HPDE6-E6E7 (cell line): Measurements from ENCODE around the gene ARHGAP10.

Experiments
- DNase-seq: peaks from one replicate; pipeline ENCODE4 v3.0.0; 2011; ENCODE audit warnings: missing footprints; ENCODE audit errors: extremely low spot score

The ARHGAP10 gene, protein sequence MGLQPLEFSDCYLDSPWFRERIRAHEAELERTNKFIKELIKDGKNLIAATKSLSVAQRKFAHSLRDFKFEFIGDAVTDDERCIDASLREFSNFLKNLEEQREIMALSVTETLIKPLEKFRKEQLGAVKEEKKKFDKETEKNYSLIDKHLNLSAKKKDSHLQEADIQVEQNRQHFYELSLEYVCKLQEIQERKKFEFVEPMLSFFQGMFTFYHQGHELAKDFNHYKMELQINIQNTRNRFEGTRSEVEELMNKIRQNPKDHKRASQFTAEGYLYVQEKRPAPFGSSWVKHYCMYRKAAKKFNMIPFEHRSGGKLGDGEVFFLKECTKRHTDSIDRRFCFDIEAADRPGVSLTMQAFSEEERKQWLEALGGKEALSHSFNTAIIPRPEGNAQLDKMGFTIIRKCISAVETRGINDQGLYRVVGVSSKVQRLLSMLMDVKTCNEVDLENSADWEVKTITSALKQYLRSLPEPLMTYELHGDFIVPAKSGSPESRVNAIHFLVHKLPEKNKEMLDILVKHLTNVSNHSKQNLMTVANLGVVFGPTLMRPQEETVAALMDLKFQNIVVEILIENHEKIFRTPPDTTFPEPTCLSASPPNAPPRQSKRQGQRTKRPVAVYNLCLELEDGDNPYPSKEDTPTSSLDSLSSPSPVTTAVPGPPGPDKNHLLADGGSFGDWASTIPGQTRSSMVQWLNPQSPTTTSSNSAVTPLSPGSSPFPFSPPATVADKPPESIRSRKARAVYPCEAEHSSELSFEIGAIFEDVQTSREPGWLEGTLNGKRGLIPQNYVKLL

GRCh38 chr4:147731580-147732517 is at the start of gene ARHGAP10:
ARHGAP10 (plus strand) TSS chr4:147732088; CDS start chr4:147732302, 214 bp downstream.
- peak; percentile 60 for DNase-seq

DNA sequence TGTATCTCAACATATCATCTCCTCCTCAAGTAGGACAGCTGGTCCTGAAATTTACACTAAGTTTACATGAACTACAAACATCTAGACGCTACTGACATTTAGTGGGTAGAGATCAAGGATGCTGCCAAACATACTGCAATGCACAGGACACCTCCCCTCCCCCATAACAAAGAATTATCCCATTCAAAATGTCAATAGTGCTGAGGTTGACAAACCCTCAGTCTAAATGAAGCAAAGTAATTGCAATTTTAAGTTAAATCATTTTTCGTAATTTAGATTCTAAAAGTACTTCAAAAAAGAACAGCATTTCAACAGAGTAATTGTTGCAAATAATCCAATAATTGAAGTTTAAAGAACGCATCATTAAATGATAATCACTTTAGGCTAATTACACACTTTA is 49.1 kb upstream of the ARHGAP10 start:
- no peak for DNase-seq

DNA sequence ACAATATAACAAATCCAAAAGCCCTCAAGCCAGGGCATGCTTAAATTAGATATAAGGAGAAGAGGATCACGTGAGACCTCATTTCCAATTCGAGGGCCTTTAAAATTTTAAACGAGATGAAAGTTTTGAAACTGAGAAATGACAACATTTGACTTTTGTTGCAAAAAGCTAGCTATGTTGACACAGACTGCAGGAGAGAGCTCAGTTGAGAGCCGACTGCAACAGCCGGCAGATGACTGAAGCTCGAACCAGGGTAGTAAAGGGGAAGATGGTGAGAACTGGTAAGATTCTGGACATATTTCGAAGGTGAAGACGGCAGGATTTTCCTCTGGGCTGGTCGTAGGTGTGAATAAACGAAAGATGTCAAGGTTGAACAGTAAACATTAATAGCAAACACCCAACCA is 48.7 kb upstream of the ARHGAP10 start:
- peak; percentile 13 for DNase-seq

GRCh38 chr4:147683717-147684700 is 47.9 kb upstream of the ARHGAP10 start, which contains the start of gene PRMT9:
PRMT9 (minus strand) TSS chr4:147684163; CDS start chr4:147683987, 176 bp downstream.
- DNase-seq: peak; percentile 90

GRCh38 chr4:147689067-147689466 is 42.8 kb upstream of the ARHGAP10 start:
- DNase-seq: no peak

GRCh38 chr4:147691820-147692219 is 40.1 kb upstream of the ARHGAP10 start:
- DNase-seq: no peak

DNA sequence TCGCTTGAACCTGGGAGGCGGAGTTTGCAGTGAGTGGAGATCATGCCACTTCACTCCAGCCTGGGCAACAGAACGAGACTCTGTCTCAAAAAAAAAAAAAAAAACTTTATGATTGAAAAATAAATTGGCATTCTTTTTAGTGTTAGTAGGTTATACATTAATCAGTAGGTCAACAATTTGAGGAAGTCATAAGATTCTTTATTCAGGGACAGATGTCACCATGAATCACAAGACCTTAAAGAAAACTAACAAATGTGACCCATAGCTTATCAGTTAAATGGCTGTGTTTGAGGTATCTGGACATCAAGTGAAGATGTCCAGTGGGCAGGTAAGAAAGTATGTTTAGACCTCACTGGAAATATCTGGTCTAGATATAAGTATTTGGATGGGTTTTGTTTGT is 38.7 kb upstream of the ARHGAP10 start:
- no peak for DNase-seq

DNA sequence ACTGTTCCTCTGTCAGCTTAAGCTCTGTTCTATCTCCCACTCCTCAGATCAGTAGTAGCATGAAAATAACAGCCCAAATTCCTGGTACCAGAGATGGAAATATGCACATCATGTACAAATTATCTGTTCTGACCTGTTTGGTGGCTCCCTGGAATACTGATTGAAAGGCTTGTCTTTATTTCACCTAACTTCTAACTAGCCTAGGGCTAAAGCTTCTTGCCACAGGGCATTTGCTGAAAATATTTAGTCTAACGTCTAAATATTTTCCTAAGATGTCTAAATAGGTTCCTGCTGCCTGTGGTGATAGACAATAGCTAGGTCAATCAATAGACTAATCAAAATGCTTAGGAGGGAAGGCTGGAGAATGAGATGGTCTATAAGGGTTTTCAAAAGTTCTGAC is 35.0 kb upstream of the ARHGAP10 start:
- no peak for DNase-seq

DNA sequence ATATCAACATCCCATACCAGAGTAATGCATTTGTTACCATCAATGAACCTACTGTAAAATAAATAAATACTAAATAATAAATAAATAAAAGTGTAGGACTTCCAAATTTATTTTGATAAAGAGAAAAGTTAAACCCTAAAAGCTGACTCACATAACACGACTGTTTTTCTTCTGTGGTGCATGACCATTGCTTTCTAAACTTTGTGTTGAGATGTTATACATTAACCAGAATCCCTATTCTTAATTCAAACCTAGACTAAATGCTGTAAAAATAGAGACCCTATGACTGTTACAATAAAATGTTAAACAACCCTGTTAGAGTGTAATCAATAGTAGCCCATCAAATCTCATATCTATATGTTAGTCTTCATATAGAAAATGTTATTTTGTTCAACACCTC is 27.0 kb upstream of the ARHGAP10 start:
- DNase-seq: no peak

GRCh38 chr4:147707892-147708672 is 23.8 kb upstream of the ARHGAP10 start:
- DNase-seq: no peak

GRCh38 chr4:147709999-147710398 is 21.9 kb upstream of the ARHGAP10 start:
- no peak for DNase-seq

DNA sequence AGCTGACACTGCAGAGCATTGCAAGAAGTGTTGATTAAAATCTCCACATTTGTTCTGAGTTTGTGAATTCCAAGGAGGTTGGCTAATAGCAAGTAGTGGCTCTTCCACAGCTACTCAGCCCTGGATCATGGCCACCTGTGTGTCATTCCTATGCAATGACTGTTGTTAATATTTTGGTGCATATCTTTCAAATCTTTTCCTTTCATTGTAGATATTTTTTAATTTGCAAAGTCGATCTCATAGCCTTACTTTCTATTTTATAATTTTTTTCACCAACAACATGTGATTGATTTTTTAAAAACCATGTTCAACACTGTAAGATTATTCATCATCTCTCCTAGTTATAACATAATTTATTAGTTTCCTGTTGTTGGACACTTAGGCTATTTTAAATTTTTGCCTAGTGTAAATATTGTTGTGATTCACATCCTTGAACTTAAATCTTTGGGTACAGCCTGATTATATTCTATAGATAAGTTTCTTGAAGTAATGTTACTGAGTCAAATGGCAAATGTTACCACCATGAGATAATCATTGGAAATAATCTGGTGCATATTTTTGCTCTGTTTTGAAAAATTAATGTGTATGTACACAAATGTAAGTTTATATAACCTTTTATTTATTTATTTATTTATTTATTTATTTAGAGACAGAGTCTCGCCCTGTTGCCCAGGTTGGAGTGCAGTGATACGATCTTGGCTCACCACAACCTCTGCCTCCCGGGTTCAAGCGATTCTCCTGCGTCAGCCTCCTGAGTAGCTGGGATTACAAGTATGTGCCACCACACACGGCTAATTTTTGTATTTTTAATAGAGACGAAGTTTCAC is 17.1 kb upstream of the ARHGAP10 start:
- no peak for DNase-seq

DNA sequence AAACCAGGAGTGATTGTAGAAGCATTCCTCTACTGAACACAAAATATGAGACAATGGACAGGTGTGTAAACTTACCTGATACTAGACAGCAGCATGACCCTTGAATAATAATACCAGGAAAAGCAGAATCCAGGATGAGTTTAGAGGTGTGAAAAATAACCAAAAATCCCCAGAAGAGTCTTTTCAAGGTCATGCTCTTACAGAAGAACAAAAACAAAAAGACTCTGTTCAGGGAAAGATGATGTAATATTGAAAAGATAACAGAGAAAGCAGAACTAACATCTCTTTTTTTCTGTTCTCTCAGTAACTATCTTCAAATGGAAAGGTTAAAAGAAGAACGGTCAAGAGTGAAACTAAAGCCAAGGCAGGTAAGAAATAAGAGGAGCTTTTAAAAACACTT is 14.0 kb upstream of the ARHGAP10 start:
- no peak for DNase-seq

DNA sequence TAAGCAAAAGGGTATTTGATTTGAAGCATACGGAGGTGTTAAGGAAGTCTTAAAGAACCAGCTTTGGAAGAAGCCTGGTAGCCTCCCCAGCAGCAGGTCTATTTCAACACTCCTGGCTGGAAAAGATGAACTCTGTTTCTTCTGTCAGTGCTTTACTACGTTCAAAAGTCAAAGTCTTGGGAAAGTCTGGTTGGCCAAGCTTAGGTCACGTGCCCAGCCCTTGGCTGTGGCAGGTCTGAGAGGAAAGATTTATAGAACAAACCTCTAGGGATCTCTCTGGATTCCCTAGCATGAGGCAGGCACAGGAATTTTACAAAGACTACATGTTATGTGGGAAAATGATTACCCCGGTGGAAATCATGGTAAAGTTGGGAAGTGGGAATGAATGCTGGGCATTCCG is 8.6 kb upstream of the ARHGAP10 start:
- no peak for DNase-seq

- DNase-seq: no peak
Measured at GRCh38 chr4:147724468-147725201, 7.3 kb upstream of the ARHGAP10 start.

DNA sequence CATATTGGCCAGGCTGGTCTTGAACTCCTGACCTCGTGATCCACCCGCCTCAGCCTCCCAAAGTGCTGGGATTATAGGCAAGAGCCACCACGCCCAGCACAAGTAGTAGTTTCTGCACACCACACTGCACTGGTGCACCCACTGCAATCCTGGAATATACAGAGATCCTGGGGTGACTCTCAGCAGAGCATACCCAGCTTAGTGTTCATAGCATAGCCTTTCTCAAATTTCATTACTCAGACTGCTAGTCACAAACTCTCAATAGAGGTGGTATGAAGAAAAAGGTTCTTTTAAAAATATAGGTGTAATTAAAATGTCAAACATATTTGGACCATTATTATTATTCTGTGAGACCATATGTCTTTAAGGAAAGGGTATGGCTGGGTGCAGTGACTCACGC is 6.2 kb upstream of the ARHGAP10 start:
- peak; percentile 52 for DNase-seq

GRCh38 chr4:147727476-147728028 is 4.3 kb upstream of the ARHGAP10 start:
- no peak for DNase-seq

GRCh38 chr4:147730333-147730732 is 1.6 kb upstream of the ARHGAP10 start:
- no peak for DNase-seq
